ENCODE results near the gene HS6ST2. TPM values are rescaled to one million over a fixed set of nuclear protein-coding genes. Genes with fewer than 3 reads are reported as not detected.
"Not testable (repeated sequence)": the region's sequence is repeated elsewhere in the genome, so short reads cannot be mapped to it uniquely, and the experiment has no call there.

Gene HS6ST2
- total RNA-seq, 1 donor from 2014 or later: not detected

DNA sequence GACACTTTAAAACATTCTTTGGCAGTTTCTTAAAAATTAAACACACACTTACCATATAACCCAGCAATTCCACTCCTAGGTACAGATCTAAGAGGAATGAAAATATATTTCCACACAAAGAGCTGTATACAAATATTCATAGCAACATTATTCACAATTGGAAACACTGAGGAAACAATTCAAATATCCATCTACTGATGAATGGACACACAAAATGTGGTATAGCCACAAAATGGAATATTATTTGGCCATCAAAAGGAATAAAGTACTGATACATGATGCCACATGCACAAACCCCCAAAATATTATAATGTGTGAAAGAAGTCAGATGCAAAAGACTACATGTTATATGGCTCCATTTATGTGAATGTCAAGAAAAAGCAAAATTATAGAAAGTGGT is 70.9 kb downstream of the HS6ST2 start:
- Histone ChIP-seq H3K4me1 (no peaks in the 10 kb centered on the region), H3K9me3 (peaks cover 0 to 3% of the 10 kb centered on the region in 2 donors), H3K27me3 (no peaks in the 10 kb centered on the region), H3K27ac (no peak overlapping the region), H3K4me3 (no peak overlapping the region), H3K36me3 (no peaks in the 10 kb centered on the region)
- TF ChIP-seq, protein P1, sequence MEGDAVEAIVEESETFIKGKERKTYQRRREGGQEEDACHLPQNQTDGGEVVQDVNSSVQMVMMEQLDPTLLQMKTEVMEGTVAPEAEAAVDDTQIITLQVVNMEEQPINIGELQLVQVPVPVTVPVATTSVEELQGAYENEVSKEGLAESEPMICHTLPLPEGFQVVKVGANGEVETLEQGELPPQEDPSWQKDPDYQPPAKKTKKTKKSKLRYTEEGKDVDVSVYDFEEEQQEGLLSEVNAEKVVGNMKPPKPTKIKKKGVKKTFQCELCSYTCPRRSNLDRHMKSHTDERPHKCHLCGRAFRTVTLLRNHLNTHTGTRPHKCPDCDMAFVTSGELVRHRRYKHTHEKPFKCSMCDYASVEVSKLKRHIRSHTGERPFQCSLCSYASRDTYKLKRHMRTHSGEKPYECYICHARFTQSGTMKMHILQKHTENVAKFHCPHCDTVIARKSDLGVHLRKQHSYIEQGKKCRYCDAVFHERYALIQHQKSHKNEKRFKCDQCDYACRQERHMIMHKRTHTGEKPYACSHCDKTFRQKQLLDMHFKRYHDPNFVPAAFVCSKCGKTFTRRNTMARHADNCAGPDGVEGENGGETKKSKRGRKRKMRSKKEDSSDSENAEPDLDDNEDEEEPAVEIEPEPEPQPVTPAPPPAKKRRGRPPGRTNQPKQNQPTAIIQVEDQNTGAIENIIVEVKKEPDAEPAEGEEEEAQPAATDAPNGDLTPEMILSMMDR (IDR thresholded peaks at IDR 0.05): no peak
- intact Hi-C loops (cut with DNase I): no loop called here
- no peak for DNase-seq (ENCODE audit: low spot score in 2 of 2)

DNA sequence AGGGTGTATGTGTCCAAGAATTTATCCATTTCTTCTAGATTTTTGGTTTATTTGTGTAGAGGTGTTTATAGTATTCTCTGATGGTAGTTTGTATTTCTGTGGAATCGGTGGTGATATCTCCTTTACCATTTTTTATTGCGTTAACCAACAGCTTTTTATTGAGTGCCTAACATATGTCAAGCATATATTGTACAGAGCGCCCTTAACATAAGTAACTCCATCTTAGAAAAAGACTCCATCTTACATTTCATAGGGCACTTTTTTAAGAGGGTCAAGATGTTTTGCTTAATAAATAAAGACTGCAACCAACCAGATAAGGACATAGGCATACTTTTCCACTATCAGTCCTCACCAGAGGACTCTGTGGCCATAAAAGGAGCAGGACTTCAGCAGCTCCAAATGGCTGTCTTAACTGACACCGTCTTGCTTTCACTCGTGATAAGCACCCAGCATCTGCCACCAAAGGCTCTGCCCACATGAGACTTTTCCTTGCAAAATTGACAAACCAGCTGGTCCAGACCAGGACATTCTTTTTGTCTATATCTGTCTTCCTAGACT is 75.0 kb downstream of the HS6ST2 start:
- no peaks in the 10 kb centered on the region for H3K27me3 ChIP-seq
- H3K9me3 ChIP-seq: peaks cover 0 to 3% of the 10 kb centered on the region in 2 donors
- intact Hi-C loops (cut with DNase I): no loop called here
- no peak overlapping the region for H3K4me3 ChIP-seq
- DNase-seq (ENCODE audit: low spot score in 2 of 2): no peak
- no peaks in the 10 kb centered on the region for H3K36me3 ChIP-seq
- no peaks in the 10 kb centered on the region for H3K4me1 ChIP-seq
- TF ChIP-seq, protein P1 (IDR thresholded peaks at IDR 0.05): no peak
- no peak overlapping the region for H3K27ac ChIP-seq

DNA sequence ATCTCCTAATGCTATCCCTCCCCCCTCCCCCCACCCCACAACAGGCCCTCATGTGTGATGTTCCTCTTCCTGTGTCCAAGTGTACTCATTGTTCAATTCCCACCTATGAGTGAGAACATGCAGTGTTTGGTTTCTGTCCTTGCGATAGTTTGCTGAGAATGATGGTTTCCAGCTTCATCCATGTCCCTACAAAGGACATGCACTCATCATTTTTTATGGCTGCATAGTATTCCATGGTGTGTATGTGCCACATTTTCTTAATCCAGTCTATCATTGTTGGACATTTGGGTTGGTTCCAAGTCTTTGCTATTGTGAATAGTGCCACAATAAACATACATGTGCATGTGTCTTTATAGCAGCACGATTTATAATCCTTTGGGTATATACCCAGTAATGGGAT is 77.7 kb downstream of the HS6ST2 start:
- H3K36me3 ChIP-seq; H3K27ac ChIP-seq; intact Hi-C loops (cut with DNase I); H3K4me1 ChIP-seq; H3K27me3 ChIP-seq; H3K4me3 ChIP-seq; H3K9me3 ChIP-seq; DNase-seq (ENCODE audit: low spot score in 2 of 2): not testable (repeated sequence)

DNA sequence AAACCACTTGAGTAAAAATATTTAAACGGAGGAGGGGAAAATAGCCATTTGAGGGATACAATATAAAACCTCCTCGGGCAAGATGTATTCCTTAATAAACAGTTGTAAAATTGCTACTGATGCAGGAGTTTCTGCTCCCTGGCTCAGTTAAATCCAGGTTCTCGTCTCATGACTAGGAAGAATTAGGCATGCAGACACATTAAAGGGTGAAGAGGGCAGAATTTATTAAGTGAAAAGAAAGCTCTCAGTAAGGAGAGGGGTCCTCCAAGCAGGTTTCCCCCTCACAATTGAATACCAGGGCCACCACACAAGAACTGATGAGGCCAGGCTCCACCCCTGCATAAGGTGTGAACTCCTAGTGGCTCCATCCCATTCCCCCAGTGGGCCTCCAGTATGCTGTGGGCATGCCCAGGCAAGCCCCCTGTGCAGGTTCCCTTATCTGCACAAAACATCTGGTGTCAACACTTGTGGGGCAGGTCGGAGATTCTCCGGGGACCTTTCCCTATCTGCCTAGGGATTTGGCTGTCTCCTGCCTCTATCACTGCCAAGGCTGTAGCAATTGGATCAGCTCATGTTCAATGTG is 80.4 kb downstream of the HS6ST2 start:
- H3K4me1 ChIP-seq: no peaks in the 10 kb centered on the region
- H3K36me3 ChIP-seq: no peaks in the 10 kb centered on the region
- no peak overlapping the region for H3K4me3 ChIP-seq
- H3K27ac ChIP-seq: no peak overlapping the region
- intact Hi-C loops (cut with DNase I): no loop called here
- no peak for DNase-seq (ENCODE audit: low spot score in 2 of 2)
- H3K27me3 ChIP-seq: no peaks in the 10 kb centered on the region
- H3K9me3 ChIP-seq: no peaks in the 10 kb centered on the region
- TF ChIP-seq, protein P1 (IDR thresholded peaks at IDR 0.05): no peak

- no peak overlapping the region for H3K27ac ChIP-seq
- TF ChIP-seq, protein P1 (IDR thresholded peaks at IDR 0.05): no peak
- DNase-seq (ENCODE audit: low spot score in 2 of 2): no peak
- no peaks in the 10 kb centered on the region for H3K36me3 ChIP-seq
- intact Hi-C loops (cut with DNase I): no loop called here
- no peaks in the 10 kb centered on the region for H3K9me3 ChIP-seq
- no peak overlapping the region for H3K4me3 ChIP-seq
- H3K27me3 ChIP-seq: no peaks in the 10 kb centered on the region
- H3K4me1 ChIP-seq: no peaks in the 10 kb centered on the region
Observed at GRCh38 chrX:132876523-132877338, 81.7 kb downstream of the HS6ST2 start.

Measured in ascending aorta (tissue), 2 donors.